ENCODE data around the gene PEX14.

PEX14 gene

GRCh38 chr1:10459184-10459583, 15.6 kb upstream of the PEX14 start:
- TF ChIP-seq, protein P1, sequence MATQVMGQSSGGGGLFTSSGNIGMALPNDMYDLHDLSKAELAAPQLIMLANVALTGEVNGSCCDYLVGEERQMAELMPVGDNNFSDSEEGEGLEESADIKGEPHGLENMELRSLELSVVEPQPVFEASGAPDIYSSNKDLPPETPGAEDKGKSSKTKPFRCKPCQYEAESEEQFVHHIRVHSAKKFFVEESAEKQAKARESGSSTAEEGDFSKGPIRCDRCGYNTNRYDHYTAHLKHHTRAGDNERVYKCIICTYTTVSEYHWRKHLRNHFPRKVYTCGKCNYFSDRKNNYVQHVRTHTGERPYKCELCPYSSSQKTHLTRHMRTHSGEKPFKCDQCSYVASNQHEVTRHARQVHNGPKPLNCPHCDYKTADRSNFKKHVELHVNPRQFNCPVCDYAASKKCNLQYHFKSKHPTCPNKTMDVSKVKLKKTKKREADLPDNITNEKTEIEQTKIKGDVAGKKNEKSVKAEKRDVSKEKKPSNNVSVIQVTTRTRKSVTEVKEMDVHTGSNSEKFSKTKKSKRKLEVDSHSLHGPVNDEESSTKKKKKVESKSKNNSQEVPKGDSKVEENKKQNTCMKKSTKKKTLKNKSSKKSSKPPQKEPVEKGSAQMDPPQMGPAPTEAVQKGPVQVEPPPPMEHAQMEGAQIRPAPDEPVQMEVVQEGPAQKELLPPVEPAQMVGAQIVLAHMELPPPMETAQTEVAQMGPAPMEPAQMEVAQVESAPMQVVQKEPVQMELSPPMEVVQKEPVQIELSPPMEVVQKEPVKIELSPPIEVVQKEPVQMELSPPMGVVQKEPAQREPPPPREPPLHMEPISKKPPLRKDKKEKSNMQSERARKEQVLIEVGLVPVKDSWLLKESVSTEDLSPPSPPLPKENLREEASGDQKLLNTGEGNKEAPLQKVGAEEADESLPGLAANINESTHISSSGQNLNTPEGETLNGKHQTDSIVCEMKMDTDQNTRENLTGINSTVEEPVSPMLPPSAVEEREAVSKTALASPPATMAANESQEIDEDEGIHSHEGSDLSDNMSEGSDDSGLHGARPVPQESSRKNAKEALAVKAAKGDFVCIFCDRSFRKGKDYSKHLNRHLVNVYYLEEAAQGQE (IDR thresholded peaks at IDR 0.05; ENCODE audit: insufficient read depth in 1 of 2, low read depth in 2 of 2, low read length in 2 of 2), result no peak
- TF ChIP-seq FOXP2 (optimal IDR thresholded peaks at IDR 0.05; ENCODE audit: borderline replicate concordance, extremely low read depth, extremely low read length, insufficient read depth) (no peak), SIN3A (IDR thresholded peaks at IDR 0.05; ENCODE audit: borderline replicate concordance, insufficient read depth, low read length) (no peak), TAF1 (IDR thresholded peaks at IDR 0.05; ENCODE audit: borderline replicate concordance, insufficient read depth, low read length) (no peak), POLR2AphosphoS5 (IDR thresholded peaks at IDR 0.05; ENCODE audit: low read depth, low read length) (no peak)

DNA sequence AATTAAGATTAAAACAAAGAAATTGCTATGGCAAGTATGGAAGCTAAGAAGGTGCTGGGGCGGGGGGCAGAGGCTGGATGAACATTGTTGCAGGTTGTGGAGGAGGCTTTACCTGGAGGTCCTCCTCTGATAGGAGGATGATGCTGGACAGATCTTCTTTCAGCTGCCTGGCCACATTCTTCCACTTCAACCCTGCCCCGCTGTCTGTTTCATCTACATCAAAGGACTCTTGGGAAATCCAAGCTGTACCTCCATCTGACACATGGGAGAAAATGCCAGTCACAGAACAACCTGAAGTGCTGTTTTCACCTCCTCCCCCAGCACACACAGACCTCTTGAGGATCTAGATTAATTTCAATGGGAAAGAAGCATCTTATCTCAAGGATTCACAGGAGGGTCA, 7.7 kb upstream of the PEX14 start:
- no peak for TF ChIP-seq POLR2AphosphoS5 (IDR thresholded peaks at IDR 0.05; ENCODE audit: low read depth, low read length)
- no peak for TF ChIP-seq SIN3A (IDR thresholded peaks at IDR 0.05; ENCODE audit: borderline replicate concordance, insufficient read depth, low read length)
- no peak for TF ChIP-seq TAF1 (IDR thresholded peaks at IDR 0.05; ENCODE audit: borderline replicate concordance, insufficient read depth, low read length)
- TF ChIP-seq, protein P1 (IDR thresholded peaks at IDR 0.05; ENCODE audit: insufficient read depth in 1 of 2, low read depth in 2 of 2, low read length in 2 of 2), result no peak
- no peak for TF ChIP-seq FOXP2 (optimal IDR thresholded peaks at IDR 0.05; ENCODE audit: borderline replicate concordance, extremely low read depth, extremely low read length, insufficient read depth)

GRCh38 chr1:10470043-10470442, 4.7 kb upstream of the PEX14 start:
- TF ChIP-seq POLR2AphosphoS5 (IDR thresholded peaks at IDR 0.05; ENCODE audit: low read depth, low read length) (no peak), FOXP2 (optimal IDR thresholded peaks at IDR 0.05; ENCODE audit: borderline replicate concordance, extremely low read depth, extremely low read length, insufficient read depth) (no peak), TAF1 (IDR thresholded peaks at IDR 0.05; ENCODE audit: borderline replicate concordance, insufficient read depth, low read length) (no peak), SIN3A (IDR thresholded peaks at IDR 0.05; ENCODE audit: borderline replicate concordance, insufficient read depth, low read length) (no peak)
- TF ChIP-seq, protein P1 (IDR thresholded peaks at IDR 0.05; ENCODE audit: insufficient read depth in 1 of 2, low read depth in 2 of 2, low read length in 2 of 2), result no peak

- TF ChIP-seq FOXP2 (optimal IDR thresholded peaks at IDR 0.05; ENCODE audit: borderline replicate concordance, extremely low read depth, extremely low read length, insufficient read depth), result no peak
- TF ChIP-seq, protein P1 (IDR thresholded peaks at IDR 0.05; ENCODE audit: insufficient read depth in 1 of 2, low read depth in 2 of 2, low read length in 2 of 2), result no peak
- no peak for TF ChIP-seq SIN3A (IDR thresholded peaks at IDR 0.05; ENCODE audit: borderline replicate concordance, insufficient read depth, low read length)
- TF ChIP-seq POLR2AphosphoS5 (IDR thresholded peaks at IDR 0.05; ENCODE audit: low read depth, low read length), result no peak
- TF ChIP-seq TAF1 (IDR thresholded peaks at IDR 0.05; ENCODE audit: borderline replicate concordance, insufficient read depth, low read length), result no peak
Measured at GRCh38 chr1:10471411-10472219, 3.1 kb upstream of the PEX14 start.
